Prostate gland (tissue), 2 donors: ENCODE measurements around the gene MYO7B.

Experiments used
- CTCF ChIP-seq, 4 experiments: fragments of 200-600 bp in 2 of 4; fragments of 450-650 bp in 2 of 4; sonication (generic) in 2 of 4; IDR thresholded peaks; 1 replicate in 3 of 4; 2 replicates in 1 of 4; pipeline ENCODE4 v1.5.1; 2016 to 2019; ENCODE audit warnings: antibody characterized with exemption in 4 of 4, mild to moderate bottlenecking in 2 of 4, moderate library complexity in 2 of 4
- POLR2A ChIP-seq: fragments of 450-650 bp; IDR thresholded peaks from one replicate; pipeline ENCODE4 v1.6.1; 2016; ENCODE audit warnings: antibody characterized with exemption, mild to moderate bottlenecking
- POLR2AphosphoS5 ChIP-seq: sonication (generic); formaldehyde crosslinking; IDR thresholded peaks from one replicate; pipeline ENCODE4 v1.6.1; 2017; ENCODE audit warnings: antibody characterized with exemption

DNA sequence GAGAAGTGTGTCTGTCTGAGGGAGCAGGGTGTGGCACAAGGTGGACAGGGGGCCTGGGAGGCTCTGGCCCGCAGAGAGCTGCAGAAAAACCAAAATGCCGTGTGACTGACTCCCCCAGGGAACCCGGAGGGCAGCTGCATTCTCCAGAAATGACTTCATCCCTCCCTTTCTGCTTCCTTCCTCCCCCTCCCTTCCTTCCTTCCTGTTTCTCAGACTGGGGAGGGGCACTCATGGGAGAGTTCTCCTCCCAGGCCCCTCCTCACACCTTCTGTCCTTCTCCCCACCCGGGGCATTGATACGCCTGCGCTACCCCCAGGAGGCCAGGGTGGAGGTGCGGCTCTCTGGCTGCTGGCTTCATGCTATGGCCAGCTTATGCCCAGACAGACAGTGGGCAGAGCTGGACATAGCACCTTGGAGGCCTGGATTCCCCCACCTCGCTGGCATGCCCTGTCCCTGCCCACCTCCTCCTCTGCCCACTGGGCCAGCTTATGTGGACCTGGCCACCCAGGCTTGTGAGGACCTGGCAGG is 102.3 kb downstream of the MYO7B start:
- TF ChIP-seq CTCF (IDR thresholded peaks at IDR 0.05) (no peak), POLR2A (no peak), POLR2AphosphoS5 (no peak)
